ENCODE measurements around the gene NPLOC4.
"Not testable (repeated sequence)": the region's sequence is repeated elsewhere in the genome, so short reads cannot be mapped to it uniquely, and the experiment has no call there.

Gene NPLOC4

DNA sequence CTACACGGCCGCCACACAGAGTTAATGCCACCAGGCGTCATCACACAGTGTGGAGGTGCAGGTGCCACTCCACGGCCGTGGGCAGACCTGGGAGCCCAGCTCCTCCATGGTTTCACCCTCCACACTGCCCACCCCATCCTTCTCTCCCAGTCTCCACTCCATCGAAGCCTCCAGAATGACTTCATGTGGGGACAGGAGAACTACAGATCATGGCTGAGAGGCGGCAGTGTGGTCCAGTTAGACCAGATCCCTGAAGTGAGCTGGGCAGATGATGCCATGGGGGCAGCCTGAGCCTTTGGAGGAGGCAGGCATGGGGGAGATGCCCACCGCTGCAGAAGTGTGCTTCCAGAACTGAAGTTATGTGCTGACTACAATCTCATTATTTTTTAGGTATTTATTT is 46.8 kb downstream of the NPLOC4 start:
- H2AFZ ChIP-seq (ENCODE audit: low read length) = no peak overlapping the region
- H3K4me2 ChIP-seq (ENCODE audit: low read depth, low read length, poor library complexity, severe bottlenecking) = no peak overlapping the region
- H3K9me2 ChIP-seq (replicated peaks; ENCODE audit: low read depth, low read length) = no peaks in the 10 kb centered on the region
- no peaks in the 10 kb centered on the region for H3F3A ChIP-seq (ENCODE audit: low read depth)
- peaks cover 79% of the 10 kb centered on the region; the same call in 1 of the 2 replicates for H3K36me3 ChIP-seq (ENCODE audit: insufficient read depth, low read length)
- no peak overlapping the region for H3K9ac ChIP-seq (ENCODE audit: low read depth, low read length, poor library complexity, severe bottlenecking)
- no peak overlapping the region for H3K4me3 ChIP-seq (ENCODE audit: low read length, poor library complexity, severe bottlenecking)
- no peak for TF ChIP-seq EZH2phosphoT487 (IDR thresholded peaks at IDR 0.05; ENCODE audit: borderline replicate concordance)
- TF ChIP-seq, protein P1, sequence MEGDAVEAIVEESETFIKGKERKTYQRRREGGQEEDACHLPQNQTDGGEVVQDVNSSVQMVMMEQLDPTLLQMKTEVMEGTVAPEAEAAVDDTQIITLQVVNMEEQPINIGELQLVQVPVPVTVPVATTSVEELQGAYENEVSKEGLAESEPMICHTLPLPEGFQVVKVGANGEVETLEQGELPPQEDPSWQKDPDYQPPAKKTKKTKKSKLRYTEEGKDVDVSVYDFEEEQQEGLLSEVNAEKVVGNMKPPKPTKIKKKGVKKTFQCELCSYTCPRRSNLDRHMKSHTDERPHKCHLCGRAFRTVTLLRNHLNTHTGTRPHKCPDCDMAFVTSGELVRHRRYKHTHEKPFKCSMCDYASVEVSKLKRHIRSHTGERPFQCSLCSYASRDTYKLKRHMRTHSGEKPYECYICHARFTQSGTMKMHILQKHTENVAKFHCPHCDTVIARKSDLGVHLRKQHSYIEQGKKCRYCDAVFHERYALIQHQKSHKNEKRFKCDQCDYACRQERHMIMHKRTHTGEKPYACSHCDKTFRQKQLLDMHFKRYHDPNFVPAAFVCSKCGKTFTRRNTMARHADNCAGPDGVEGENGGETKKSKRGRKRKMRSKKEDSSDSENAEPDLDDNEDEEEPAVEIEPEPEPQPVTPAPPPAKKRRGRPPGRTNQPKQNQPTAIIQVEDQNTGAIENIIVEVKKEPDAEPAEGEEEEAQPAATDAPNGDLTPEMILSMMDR (conservative IDR thresholded peaks at IDR 0.05; ENCODE audit: low read length) = no peak
- H3K79me2 ChIP-seq (ENCODE audit: insufficient read depth, low read length) = no peaks in the 10 kb centered on the region
- H3K27me3 ChIP-seq (ENCODE audit: insufficient read depth, low read length, poor library complexity, severe bottlenecking) = no peaks in the 10 kb centered on the region
- H4K20me1 ChIP-seq (ENCODE audit: insufficient read depth, low read length, poor library complexity, severe bottlenecking) = no peaks in the 10 kb centered on the region
- H3K4me1 ChIP-seq (ENCODE audit: insufficient read depth, low read length, poor library complexity, severe bottlenecking) = no peaks in the 10 kb centered on the region
- no peaks in the 10 kb centered on the region for H3K9me3 ChIP-seq (ENCODE audit: insufficient read depth, low read depth, low read length)

DNA sequence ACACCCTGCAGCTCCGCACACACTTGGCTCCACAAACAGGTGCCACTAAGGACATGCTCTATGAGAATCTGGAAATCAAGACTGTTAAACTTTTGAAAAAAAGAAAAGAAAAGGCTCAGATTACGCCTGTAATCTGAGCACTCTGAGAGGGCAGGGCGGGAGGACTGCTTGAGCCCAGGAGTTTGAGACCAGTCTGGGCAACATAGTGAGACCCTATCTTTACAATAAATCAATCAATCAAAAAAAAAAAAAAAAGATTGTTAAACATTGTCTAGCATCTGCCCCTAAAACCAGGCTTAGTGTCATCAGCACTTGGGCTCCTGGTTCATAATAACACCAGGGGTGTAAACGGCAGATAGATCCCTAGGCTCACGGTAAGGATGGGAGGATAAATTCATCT is 47.3 kb downstream of the NPLOC4 start:
- TF ChIP-seq, protein P1 (conservative IDR thresholded peaks at IDR 0.05; ENCODE audit: low read length) = no peak
- no peak for TF ChIP-seq EZH2phosphoT487 (IDR thresholded peaks at IDR 0.05; ENCODE audit: borderline replicate concordance)
- Histone ChIP-seq H2AFZ (ENCODE audit: low read length) (no peak overlapping the region), H3K4me3 (ENCODE audit: low read length, poor library complexity, severe bottlenecking) (no peak overlapping the region), H3K9ac (ENCODE audit: low read depth, low read length, poor library complexity, severe bottlenecking) (no peak overlapping the region), H3K36me3 (ENCODE audit: insufficient read depth, low read length) (peaks cover 77% of the 10 kb centered on the region; the same call in 1 of the 2 replicates), H3K79me2 (ENCODE audit: insufficient read depth, low read length) (no peaks in the 10 kb centered on the region), H3K9me3 (ENCODE audit: insufficient read depth, low read depth, low read length) (no peaks in the 10 kb centered on the region), H4K20me1 (ENCODE audit: insufficient read depth, low read length, poor library complexity, severe bottlenecking) (no peaks in the 10 kb centered on the region), H3K4me1 (ENCODE audit: insufficient read depth, low read length, poor library complexity, severe bottlenecking) (no peaks in the 10 kb centered on the region), H3F3A (ENCODE audit: low read depth) (no peaks in the 10 kb centered on the region), H3K9me2 (replicated peaks; ENCODE audit: low read depth, low read length) (no peaks in the 10 kb centered on the region), H3K4me2 (ENCODE audit: low read depth, low read length, poor library complexity, severe bottlenecking) (no peak overlapping the region), H3K27me3 (ENCODE audit: insufficient read depth, low read length, poor library complexity, severe bottlenecking) (no peaks in the 10 kb centered on the region)

DNA sequence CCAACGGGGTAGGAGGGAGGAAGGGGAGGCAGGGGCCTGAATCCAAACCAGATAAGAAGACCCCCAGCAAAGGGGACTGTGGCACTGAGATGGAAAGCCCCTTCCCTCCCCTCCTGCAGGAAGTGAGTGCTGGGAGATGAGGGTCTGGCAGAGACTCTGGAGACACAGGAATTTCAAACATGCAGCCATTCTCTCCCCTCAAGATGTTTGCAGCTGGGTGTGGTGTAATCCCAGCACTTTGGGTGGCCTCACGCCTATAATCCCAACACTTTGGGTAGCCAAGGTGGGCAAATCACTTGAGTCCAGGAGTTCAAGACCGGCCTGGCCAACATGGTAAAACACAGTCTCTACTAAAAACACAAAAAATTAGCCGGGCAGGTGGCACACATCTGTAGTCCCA is 50.8 kb downstream of the NPLOC4 start:
- Histone ChIP-seq H3K4me3 (ENCODE audit: low read length, poor library complexity, severe bottlenecking) (no peak overlapping the region), H3K9me3 (ENCODE audit: insufficient read depth, low read depth, low read length) (no peaks in the 10 kb centered on the region), H3K27me3 (ENCODE audit: insufficient read depth, low read length, poor library complexity, severe bottlenecking) (no peaks in the 10 kb centered on the region), H3K9ac (ENCODE audit: low read depth, low read length, poor library complexity, severe bottlenecking) (no peak overlapping the region), H3K4me1 (ENCODE audit: insufficient read depth, low read length, poor library complexity, severe bottlenecking) (no peaks in the 10 kb centered on the region), H3K79me2 (ENCODE audit: insufficient read depth, low read length) (no peaks in the 10 kb centered on the region), H2AFZ (ENCODE audit: low read length) (no peak overlapping the region), H3K9me2 (replicated peaks; ENCODE audit: low read depth, low read length) (no peaks in the 10 kb centered on the region), H4K20me1 (ENCODE audit: insufficient read depth, low read length, poor library complexity, severe bottlenecking) (no peaks in the 10 kb centered on the region), H3K36me3 (ENCODE audit: insufficient read depth, low read length) (peaks cover 83% of the 10 kb centered on the region), H3F3A (ENCODE audit: low read depth) (no peaks in the 10 kb centered on the region), H3K4me2 (ENCODE audit: low read depth, low read length, poor library complexity, severe bottlenecking) (no peak overlapping the region)
- no peak for TF ChIP-seq EZH2phosphoT487 (IDR thresholded peaks at IDR 0.05; ENCODE audit: borderline replicate concordance)
- TF ChIP-seq, protein P1 (conservative IDR thresholded peaks at IDR 0.05; ENCODE audit: low read length) = no peak

DNA sequence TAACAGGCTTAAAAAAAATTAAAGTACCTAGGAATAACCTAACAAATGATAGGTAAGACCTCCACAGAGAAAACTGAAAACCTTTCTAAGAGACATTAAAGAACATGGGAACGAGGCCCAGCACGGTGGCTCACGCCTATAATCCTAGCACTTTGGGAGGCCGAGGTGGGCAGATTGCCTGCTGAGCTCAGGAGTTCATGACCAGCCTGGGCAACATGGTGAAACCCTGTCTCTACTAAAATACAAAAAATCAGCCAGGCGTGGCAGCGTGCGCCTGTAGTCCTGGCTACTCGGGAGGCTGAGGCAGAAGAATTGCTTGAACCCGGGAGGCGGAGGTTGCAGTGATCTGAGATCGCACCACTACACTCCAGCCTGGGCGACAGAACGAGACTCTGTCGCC is 52.1 kb downstream of the NPLOC4 start:
- H3K9me3 ChIP-seq (ENCODE audit: insufficient read depth, low read depth, low read length); H3K4me2 ChIP-seq (ENCODE audit: low read depth, low read length, poor library complexity, severe bottlenecking); H3K4me3 ChIP-seq (ENCODE audit: low read length, poor library complexity, severe bottlenecking); H3K9me2 ChIP-seq (replicated peaks; ENCODE audit: low read depth, low read length); H3F3A ChIP-seq (ENCODE audit: low read depth); H3K9ac ChIP-seq (ENCODE audit: low read depth, low read length, poor library complexity, severe bottlenecking); H3K79me2 ChIP-seq (ENCODE audit: insufficient read depth, low read length); H2AFZ ChIP-seq (ENCODE audit: low read length); H3K4me1 ChIP-seq (ENCODE audit: insufficient read depth, low read length, poor library complexity, severe bottlenecking); H4K20me1 ChIP-seq (ENCODE audit: insufficient read depth, low read length, poor library complexity, severe bottlenecking); H3K27me3 ChIP-seq (ENCODE audit: insufficient read depth, low read length, poor library complexity, severe bottlenecking): not testable (repeated sequence)
- H3K36me3 ChIP-seq (ENCODE audit: insufficient read depth, low read length) = peaks cover 78% of the 10 kb centered on the region

Data from Loucy (cell line).